OCI-LY3 (cell line): ENCODE results near the gene TEX22.

Source experiments
- H2AFZ ChIP-seq: fragments of 200-600, 300-600 bp; shearing (Covaris generic); 2 replicates; pipeline ENCODE4 v1.6.0; 2014; ENCODE audit warnings: antibody characterized with exemption, low read depth, low read length
- H3K27ac ChIP-seq: fragments of 200-600, 300-600 bp; sonication (generic); 2 replicates; pipeline ENCODE4 v1.5.1; 2014; ENCODE audit warnings: mild to moderate bottlenecking, low read length, moderate library complexity, mixed read lengths
- H3K27me3 ChIP-seq: fragments of 200-600, 300-600 bp; sonication (generic); 2 replicates; pipeline ENCODE4 v1.6.1; 2014; ENCODE audit warnings: low read depth, low read length, mixed read lengths
- H3K36me3 ChIP-seq: fragments of 200-600, 300-600 bp; sonication (generic); replicated peaks from 2 replicates; pipeline ENCODE3; 2014; ENCODE audit warnings: low read depth, low read length, mixed read lengths
- H3K4me1 ChIP-seq: fragments of 300-600, 200-600 bp; sonication (generic); 2 replicates; pipeline ENCODE4 v1.6.1; 2014; ENCODE audit warnings: low read length, mixed read lengths
- H3K4me2 ChIP-seq: fragments of 200-600, 300-600 bp; sonication (generic); 2 replicates; pipeline ENCODE4 v1.6.1; 2014; ENCODE audit warnings: low read length, mixed read lengths
- H3K4me3 ChIP-seq: fragments of 300-600, 200-600 bp; sonication (generic); 2 replicates; pipeline ENCODE4 v1.5.1; 2014; ENCODE audit warnings: antibody characterized with exemption, mild to moderate bottlenecking, low read length, moderate library complexity
- H3K79me2 ChIP-seq: fragments of 300-600, 200-600 bp; shearing (Covaris generic); 2 replicates; pipeline ENCODE4 v1.6.1; 2014; ENCODE audit warnings: mild to moderate bottlenecking, low read length, mixed read lengths
- H3K9ac ChIP-seq: fragments of 300-600, 200-600 bp; shearing (Covaris generic); 2 replicates; pipeline ENCODE4 v1.6.0; 2014; ENCODE audit warnings: mild to moderate bottlenecking, low read length, moderate library complexity
- H3K9me3 ChIP-seq: fragments of 200-600, 300-600 bp; shearing (Covaris generic); 2 replicates; pipeline ENCODE4 v1.6.1; 2014; ENCODE audit warnings: low read length, mixed read lengths; ENCODE audit not compliant: insufficient read depth
- H4K20me1 ChIP-seq: fragments of 200-600, 300-600 bp; sonication (generic); 2 replicates; pipeline ENCODE4 v1.6.1; 2016; ENCODE audit warnings: low read length, mixed read lengths; ENCODE audit not compliant: insufficient read depth
- EZH2phosphoT487 ChIP-seq: fragments of 200-600 bp; shearing (Covaris generic); IDR thresholded peaks from 2 replicates; pipeline ENCODE4 v1.6.1; 2018; ENCODE audit warnings: antibody characterized with exemption, mixed run types, low read depth
- TF ChIP-seq, protein P1 (sequence below): fragments of 200-600, 300-600 bp; sonication (generic); IDR thresholded peaks from 2 replicates; pipeline ENCODE4 v1.5.1; 2014; ENCODE audit warnings: antibody characterized with exemption, low read length, low read depth

Gene TEX22

DNA sequence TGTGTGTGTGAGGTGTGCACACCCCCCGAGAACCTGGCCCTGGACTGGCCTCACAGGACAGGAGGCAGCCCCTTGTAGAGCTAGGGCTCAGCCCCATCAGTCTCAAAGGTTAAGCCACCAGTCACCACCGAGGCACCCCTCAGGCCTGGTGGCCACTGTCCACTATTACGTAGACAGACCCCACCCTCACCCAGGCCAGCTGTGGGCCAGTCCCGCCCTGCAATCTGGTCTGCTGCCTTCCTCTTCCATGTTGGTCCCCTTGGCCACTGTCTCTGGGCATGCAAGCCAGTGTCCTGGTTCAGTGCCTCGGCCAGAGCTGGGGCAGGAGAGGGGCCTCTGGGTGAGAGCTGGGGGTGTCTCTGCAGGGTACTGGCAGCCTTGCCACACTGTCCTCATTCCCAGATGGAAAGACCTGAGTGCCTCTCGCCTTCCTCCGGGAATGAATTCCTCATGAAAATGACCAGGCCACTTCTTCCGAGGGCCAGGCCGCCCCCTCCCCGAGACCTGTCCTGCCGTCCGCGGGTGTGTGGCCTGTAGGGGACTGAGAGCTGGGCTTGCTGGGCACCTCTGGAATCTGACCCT is 897 bp upstream of the TEX22 start:
- H3K27ac ChIP-seq: peak overlapping the region; percentile 49

DNA sequence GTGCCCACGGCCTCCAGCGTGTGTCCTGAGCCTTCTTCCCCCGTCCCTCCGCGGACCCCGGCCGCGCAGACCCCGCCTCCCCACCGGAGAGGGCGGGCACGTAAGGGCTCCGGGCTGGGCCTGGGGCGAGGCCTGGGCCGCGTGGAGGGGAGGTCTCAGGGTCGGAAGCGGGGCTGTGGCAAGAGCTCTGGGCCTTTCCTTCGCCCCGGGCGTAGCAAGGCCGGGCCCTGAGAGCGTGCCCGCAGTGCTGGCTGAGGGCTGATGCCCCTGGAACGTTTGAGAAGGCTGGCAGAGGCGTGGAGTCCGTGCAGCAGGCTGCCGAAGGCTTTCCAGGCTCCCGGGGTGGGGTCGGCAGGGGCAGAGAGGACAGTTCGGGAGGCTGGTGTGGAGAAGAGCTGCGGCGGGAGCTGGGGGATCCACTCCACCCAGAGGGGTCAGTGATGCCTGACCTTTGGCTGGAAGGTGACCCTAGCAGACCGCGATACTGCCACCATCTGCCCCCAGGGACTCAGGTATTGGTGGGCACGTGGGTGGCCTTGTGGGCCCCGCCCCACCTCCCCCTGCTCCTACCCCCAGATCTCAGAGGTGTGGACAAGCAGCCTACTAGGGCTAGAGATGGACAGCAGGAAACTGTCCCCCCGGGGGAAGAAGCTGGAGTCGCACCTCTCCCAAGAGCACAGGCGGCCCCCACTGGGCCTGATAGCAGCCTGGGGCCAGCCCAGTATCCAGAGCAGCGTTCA is 558 bp downstream of the TEX22 start:
- Histone ChIP-seq H3K79me2 (peaks cover 17% of the 10 kb centered on the region), H3K27ac (peak overlapping the region; percentile 49), H2AFZ (no peak overlapping the region), H3K9me3 (peaks cover 10% of the 10 kb centered on the region), H3K9ac (peak overlapping the region; percentile 89), H3K4me2 (peak overlapping the region; percentile 84), H3K4me3 (peak overlapping the region; percentile 93), H3K4me1 (peaks cover 17% of the 10 kb centered on the region), H4K20me1 (no peaks in the 10 kb centered on the region), H3K36me3 (peaks cover 38% of the 10 kb centered on the region), H3K27me3 (no peaks in the 10 kb centered on the region)
- TF ChIP-seq, protein P1, sequence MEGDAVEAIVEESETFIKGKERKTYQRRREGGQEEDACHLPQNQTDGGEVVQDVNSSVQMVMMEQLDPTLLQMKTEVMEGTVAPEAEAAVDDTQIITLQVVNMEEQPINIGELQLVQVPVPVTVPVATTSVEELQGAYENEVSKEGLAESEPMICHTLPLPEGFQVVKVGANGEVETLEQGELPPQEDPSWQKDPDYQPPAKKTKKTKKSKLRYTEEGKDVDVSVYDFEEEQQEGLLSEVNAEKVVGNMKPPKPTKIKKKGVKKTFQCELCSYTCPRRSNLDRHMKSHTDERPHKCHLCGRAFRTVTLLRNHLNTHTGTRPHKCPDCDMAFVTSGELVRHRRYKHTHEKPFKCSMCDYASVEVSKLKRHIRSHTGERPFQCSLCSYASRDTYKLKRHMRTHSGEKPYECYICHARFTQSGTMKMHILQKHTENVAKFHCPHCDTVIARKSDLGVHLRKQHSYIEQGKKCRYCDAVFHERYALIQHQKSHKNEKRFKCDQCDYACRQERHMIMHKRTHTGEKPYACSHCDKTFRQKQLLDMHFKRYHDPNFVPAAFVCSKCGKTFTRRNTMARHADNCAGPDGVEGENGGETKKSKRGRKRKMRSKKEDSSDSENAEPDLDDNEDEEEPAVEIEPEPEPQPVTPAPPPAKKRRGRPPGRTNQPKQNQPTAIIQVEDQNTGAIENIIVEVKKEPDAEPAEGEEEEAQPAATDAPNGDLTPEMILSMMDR: no peak
- TF ChIP-seq EZH2phosphoT487: no peak

More for the DNA sequence above, 897 bp upstream of the TEX22 start:
- Histone ChIP-seq H3K9me3 (peaks cover 10% of the 10 kb centered on the region), H3K4me1 (peaks cover 16% of the 10 kb centered on the region), H3K36me3 (peaks cover 32% of the 10 kb centered on the region), H3K4me3 (peak overlapping the region; percentile 93), H3K27me3 (no peaks in the 10 kb centered on the region), H3K9ac (peak overlapping the region; percentile 89), H4K20me1 (no peaks in the 10 kb centered on the region), H3K79me2 (peaks cover 17% of the 10 kb centered on the region), H3K4me2 (peak overlapping the region; percentile 84), H2AFZ (no peak overlapping the region)
- TF ChIP-seq, protein P1: no peak
- TF ChIP-seq EZH2phosphoT487: no peak

DNA sequence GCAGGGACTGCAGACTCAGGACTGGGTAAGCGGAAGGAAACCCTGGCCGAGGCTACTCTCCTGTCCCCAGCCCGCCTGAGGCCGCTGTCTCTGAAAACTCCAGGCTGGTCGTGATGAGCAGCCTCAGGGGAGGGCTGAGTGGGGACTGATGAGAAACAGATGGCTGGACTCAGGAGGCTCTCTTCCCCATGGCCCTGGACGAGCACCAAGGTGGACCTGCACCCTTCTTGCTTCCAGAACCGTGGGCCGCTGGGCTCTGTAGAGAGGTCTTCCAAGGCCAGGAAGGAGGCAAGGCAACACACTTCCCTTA is 1.1 kb downstream of the TEX22 start:
- Histone ChIP-seq H4K20me1 (no peaks in the 10 kb centered on the region), H2AFZ (no peak overlapping the region), H3K36me3 (peaks cover 41% of the 10 kb centered on the region), H3K4me1 (peaks cover 23% of the 10 kb centered on the region), H3K9ac (no peak overlapping the region), H3K9me3 (peaks cover 10% of the 10 kb centered on the region), H3K79me2 (peaks cover 17% of the 10 kb centered on the region), H3K4me2 (peak overlapping the region; percentile 84), H3K27me3 (no peaks in the 10 kb centered on the region), H3K4me3 (peak overlapping the region; percentile 93), H3K27ac (no peak overlapping the region)
- TF ChIP-seq, protein P1: no peak
- no peak for TF ChIP-seq EZH2phosphoT487

DNA sequence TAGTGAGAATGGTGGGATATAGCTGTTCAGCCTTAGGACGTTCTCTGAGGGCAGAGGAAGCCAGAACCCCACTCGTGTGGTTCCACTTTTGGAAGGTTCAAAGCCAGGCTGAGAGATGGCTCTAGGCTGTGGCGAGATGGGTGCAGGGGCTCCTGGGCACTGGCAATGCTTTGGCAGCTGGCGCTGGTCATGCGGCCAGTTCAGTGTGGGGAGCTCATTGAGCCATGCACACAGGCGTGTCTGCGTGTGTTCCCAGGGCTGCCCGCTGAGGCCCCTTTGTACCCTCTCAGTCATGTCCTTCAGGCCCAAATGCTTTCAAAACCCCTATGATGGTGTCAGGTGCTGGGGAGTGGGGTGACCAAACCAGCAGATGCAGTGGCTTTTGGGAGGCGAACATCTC is 1.7 kb downstream of the TEX22 start:
- H3K27me3 ChIP-seq: no peaks in the 10 kb centered on the region
- peaks cover 17% of the 10 kb centered on the region for H3K79me2 ChIP-seq
- peak overlapping the region; percentile 93; the same call in 1 of the 2 replicates for H3K4me3 ChIP-seq
- H3K4me1 ChIP-seq: peaks cover 28% of the 10 kb centered on the region
- no peak overlapping the region for H3K27ac ChIP-seq
- H3K4me2 ChIP-seq: no peak overlapping the region; the same call in 1 of the 2 replicates
- H3K9me3 ChIP-seq: peaks cover 10% of the 10 kb centered on the region
- TF ChIP-seq, protein P1: no peak
- no peak for TF ChIP-seq EZH2phosphoT487
- no peak overlapping the region for H2AFZ ChIP-seq
- no peak overlapping the region for H3K9ac ChIP-seq
- H3K36me3 ChIP-seq: peaks cover 45% of the 10 kb centered on the region
- H4K20me1 ChIP-seq: no peaks in the 10 kb centered on the region
